Natural killer cell (primary cell): ENCODE data around the gene SERTAD3. TPM values are rescaled to one million over a fixed set of nuclear protein-coding genes. Genes with fewer than 3 reads are reported as not detected.
A peak's percentile ranks its signal among the peaks of the same experiment; 100 is the strongest.

ENCODE experiments used
- ATAC-seq, 3 donors: fragments of 150-1000 bp in 2 of 3; fragments of 200-7000 bp in 1 of 3; cut with Tn5 transposase; 1 replicate in 1 of 3; 2 replicates in 2 of 3; pipeline ENCODE4 v1.10.0; 2021; ENCODE audit warnings: mild to moderate bottlenecking in 2 of 3, moderate library complexity in 2 of 3
- DNase-seq, 2 donors: peaks; one replicate each; pipeline versions ENCODE4 v3.0.0 to v3.0.0-alpha.2; 2013 to 2021; ENCODE audit warnings: mixed read lengths in 1 of 2
- H3K27ac ChIP-seq: one replicate; pipeline ENCODE4 v1.5.1; 2013; ENCODE audit warnings: mild to moderate bottlenecking, low read length
- H3K27me3 ChIP-seq: one replicate; pipeline ENCODE4 v1.6.1; 2013; ENCODE audit warnings: low read length; ENCODE audit not compliant: control insufficient read depth, insufficient read depth
- H3K36me3 ChIP-seq: one replicate; pipeline ENCODE4 v1.6.1; 2013; ENCODE audit warnings: low read length; ENCODE audit not compliant: control insufficient read depth, insufficient read depth
- H3K4me1 ChIP-seq: one replicate; pipeline ENCODE4 v1.6.1; 2013; ENCODE audit warnings: low read length; ENCODE audit not compliant: control insufficient read depth, insufficient read depth
- H3K4me3 ChIP-seq: one replicate; pipeline ENCODE4 v1.5.1; 2013; ENCODE audit warnings: low read length
- H3K9me3 ChIP-seq: one replicate; pipeline ENCODE4 v1.6.1; 2013; ENCODE audit warnings: low read length; ENCODE audit not compliant: control insufficient read depth, insufficient read depth
- H3K27ac Mint-ChIP-seq, 2 donors: one replicate each; pipeline ENCODE4 v1.8.0; 2022; ENCODE audit warnings: mild to moderate bottlenecking in 2 of 2, mixed read lengths in 2 of 2, moderate library complexity in 1 of 2
- H3K27me3 Mint-ChIP-seq, 2 donors: one replicate each; pipeline ENCODE4 v1.8.0; 2022; ENCODE audit warnings: low read depth in 2 of 2, mixed read lengths in 2 of 2
- H3K36me3 Mint-ChIP-seq: one replicate; pipeline ENCODE4 v1.8.0; 2022; ENCODE audit warnings: mixed read lengths
- H3K4me1 Mint-ChIP-seq, 2 donors: one replicate each; pipeline ENCODE4 v1.8.0; 2022; ENCODE audit warnings: mixed read lengths in 2 of 2
- H3K4me3 Mint-ChIP-seq: one replicate; pipeline ENCODE4 v1.8.0; 2022; ENCODE audit warnings: mild to moderate bottlenecking, moderate library complexity, mixed read lengths
- H3K9me3 Mint-ChIP-seq, 2 donors: one replicate each; pipeline ENCODE4 v1.8.0; 2022; ENCODE audit warnings: mixed read lengths in 2 of 2
- CTCF ChIP-seq: fragments of 200-600 bp; IDR thresholded peaks from one replicate; pipeline ENCODE4 v1.8.0; 2022; ENCODE audit warnings: antibody characterized with exemption
- WGBS: methylation state at CpG from one replicate; pipeline ENCODE4 v1.1.7; 2013; ENCODE audit warnings: missing lambda C conversion rate; ENCODE audit not compliant: insufficient coverage; 5-methylcytosine and 5-hydroxymethylcytosine counted together
- intact Hi-C: fragments of 100-400 bp; cut with micrococcal nuclease; formaldehyde crosslinking; loops from one replicate; pipeline ENCODE4 v1.14.2; 2022
- total RNA-seq, 4 donors: library from RNA; stranded (reverse); fragments of 120-200 nt in 1 of 4; gene quantifications; one replicate each; pipeline versions ENCODE4 v1.2.3 to v1.2.4, GENCODE V29; 2013 to 2022

SERTAD3 gene
- total RNA-seq, 3 donors from 2014 or later (not counting 1 experiment from before 2014, with no cell fraction given): 57.3 to 102 (median 83.3) TPM

- peaks cover 25 to 29% of the 10 kb centered on the region in 2 donors for H3K4me1 Mint-ChIP-seq
- WGBS: 25% methylated on average over 22 of the region's 22 CpGs
- Histone ChIP-seq H3K9me3 (no peaks in the 10 kb centered on the region), H3K36me3 (peaks cover 16% of the 10 kb centered on the region), H3K4me1 (peaks cover 13% of the 10 kb centered on the region), H3K27ac (peak overlapping the region; percentile 70), H3K4me3 (peak overlapping the region; percentile 91), H3K27me3 (no peaks in the 10 kb centered on the region)
- peak overlapping the region; percentile 98 for H3K4me3 Mint-ChIP-seq
- H3K9me3 Mint-ChIP-seq: no peaks in the 10 kb centered on the region
- no peak for TF ChIP-seq CTCF
- H3K27ac Mint-ChIP-seq: peak overlapping the region; percentile 92 to 97
- intact Hi-C loops: loop anchor here (1.0 kb wide), 1 partner anchor 94 kb away; the partner anchor contains the start of genes C19orf47 and PLD3
- no peaks in the 10 kb centered on the region for H3K36me3 Mint-ChIP-seq
- ATAC-seq: no peak
- no peaks in the 10 kb centered on the region for H3K27me3 Mint-ChIP-seq
- no peak for DNase-seq
Observed at GRCh38 chr19:40442328-40443130, 1.6 kb downstream of the SERTAD3 start.

DNA sequence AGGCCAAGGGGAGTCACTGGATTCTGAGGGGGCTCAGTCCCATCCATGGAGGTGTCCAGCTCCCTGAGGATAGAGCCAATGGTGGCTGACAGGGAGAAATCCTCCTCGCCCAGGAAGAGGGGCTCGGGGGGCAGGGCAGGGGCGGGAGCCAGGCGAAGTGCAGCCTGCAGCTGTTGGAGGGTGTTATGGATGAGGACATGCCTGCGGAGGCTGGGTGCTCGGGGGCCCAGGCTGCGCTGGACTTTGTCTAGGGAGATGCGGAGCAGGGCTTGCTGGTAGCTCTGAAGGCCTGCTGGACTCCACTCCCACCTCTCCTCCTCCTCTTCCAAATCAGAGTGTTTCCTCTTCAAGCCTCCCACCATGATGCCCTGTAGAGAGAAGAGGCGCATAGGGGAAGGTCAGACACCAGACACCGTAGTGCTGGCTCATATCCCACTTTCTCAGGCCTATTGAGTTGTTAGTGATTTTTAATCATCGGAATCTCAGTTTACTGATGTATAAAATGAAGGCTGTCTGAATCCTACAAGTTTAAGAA is 2.3 kb downstream of the SERTAD3 start:
- ATAC-seq: no peak

DNA sequence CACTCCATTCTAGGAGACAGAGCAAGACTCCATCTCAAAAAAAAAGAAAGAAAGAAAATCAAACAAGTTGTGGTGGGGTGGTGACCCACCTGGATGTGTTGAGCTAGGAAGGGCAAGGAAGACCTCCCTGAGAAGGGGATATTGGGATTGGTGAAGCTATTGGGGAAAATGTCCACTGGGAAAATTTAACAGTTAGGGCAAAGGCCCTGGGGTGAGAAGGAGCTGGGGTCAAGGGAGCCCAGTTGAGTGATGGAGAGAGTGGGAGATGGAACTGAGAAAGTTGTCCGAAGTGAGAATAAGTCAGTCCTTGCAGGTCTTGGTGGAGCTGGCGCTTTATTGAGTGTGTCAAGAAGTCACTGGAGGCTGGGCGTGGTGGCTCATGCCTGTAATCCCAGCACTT is 5.9 kb downstream of the SERTAD3 start:
- Histone ChIP-seq H3K4me1 (peaks cover 26% of the 10 kb centered on the region), H3K36me3 (peaks cover 16% of the 10 kb centered on the region), H3K27ac (no peak overlapping the region), H3K4me3 (no peak overlapping the region), H3K27me3 (no peaks in the 10 kb centered on the region), H3K9me3 (no peaks in the 10 kb centered on the region)
- Mint-ChIP-seq H3K4me3 (no peak overlapping the region), H3K36me3 (no peaks in the 10 kb centered on the region), H3K4me1 (peaks cover 17 to 21% of the 10 kb centered on the region in 2 donors), H3K27ac (no peak overlapping the region), H3K9me3 (no peaks in the 10 kb centered on the region), H3K27me3 (no peaks in the 10 kb centered on the region)
- DNase-seq (no peak), ATAC-seq (no peak)
- no peak for TF ChIP-seq CTCF
- WGBS: 87% methylated on average over 3 of the region's 3 CpGs
- intact Hi-C loops: no loop called here

More for the DNA sequence above, 2.3 kb downstream of the SERTAD3 start:
- no peaks in the 10 kb centered on the region for H3K9me3 ChIP-seq
- peaks cover 16% of the 10 kb centered on the region for H3K36me3 ChIP-seq
- no peaks in the 10 kb centered on the region for H3K9me3 Mint-ChIP-seq
- H3K27me3 ChIP-seq: no peaks in the 10 kb centered on the region
- peak overlapping the region; percentile 98 for H3K4me3 Mint-ChIP-seq
- H3K27ac Mint-ChIP-seq: peak overlapping the region; percentile 92 to 97
- no peak for DNase-seq
- 95% methylated on average over 11 of the region's 11 CpGs for WGBS
- no peak for TF ChIP-seq CTCF
- H3K4me1 ChIP-seq: peaks cover 13% of the 10 kb centered on the region
- H3K27ac ChIP-seq: no peak overlapping the region
- intact Hi-C loops: no loop called here
- peaks cover 25 to 29% of the 10 kb centered on the region in 2 donors for H3K4me1 Mint-ChIP-seq
- H3K27me3 Mint-ChIP-seq: no peaks in the 10 kb centered on the region
- H3K4me3 ChIP-seq: no peak overlapping the region
- no peaks in the 10 kb centered on the region for H3K36me3 Mint-ChIP-seq
